ENCODE measurements around the gene ZNF502. TPM values are rescaled to one million over a fixed set of nuclear protein-coding genes. Genes with fewer than 3 reads are reported as not detected.

The ZNF502 gene
- total RNA-seq, 1 experiment from 2014 or later, result 2.8 TPM

- Histone ChIP-seq H3K27me3 (ENCODE audit: insufficient read depth, low read depth) (no peaks in the 10 kb centered on the region), H3K4me2 (peak within 1 kb of the TSS; percentile 77), H3K4me3 (peak within 1 kb of the TSS; percentile 81), H4K20me1 (ENCODE audit: insufficient read depth) (no peaks in the 10 kb centered on the region), H3K4me1 (replicated peaks; ENCODE audit: insufficient read depth) (0 out of 2 replicates have a peak, but pooled peaks cover 5% of the 10 kb centered on the region), H3F3A (ENCODE audit: insufficient read depth, low read depth) (peaks cover 4% of the 10 kb centered on the region; the same call in 1 of the 2 replicates), H3K79me2 (ENCODE audit: low read depth) (no peaks in the 10 kb centered on the region), H3K27ac (peak within 1 kb of the TSS; percentile 41), H3K9me3 (ENCODE audit: insufficient read depth, low read depth) (peaks cover 32% of the 10 kb centered on the region), H3K9me2 (ENCODE audit: insufficient read depth) (no peaks in the 10 kb centered on the region), H3K36me3 (ENCODE audit: low read depth) (no peaks in the 10 kb centered on the region), H2AFZ (peak within 1 kb of the TSS; percentile 91)
- TF ChIP-seq CTCF (conservative IDR thresholded peaks at IDR 0.05), result no peak
- no peak for TF ChIP-seq EZH2 (IDR thresholded peaks at IDR 0.05; ENCODE audit: low read depth)
- no TSS peak for BruUV-seq (replicated peaks)
- CTCF ChIA-PET, result no interaction called here
- POLR2A ChIA-PET (ENCODE audit: unreplicated experiment), result interaction anchor here (0.6 to 1.4 kb wide), 3 partner anchors 17 to 1800 kb away, joined by 4 to 14 read pairs (median 13); partner anchors contain the start of genes KIAA1143, KIF15 and ZNF502
- intact Hi-C loops (cut with micrococcal nuclease; ENCODE audit: unreplicated experiment), result loop anchor here (1.0 to 5.0 kb wide), 3 partner anchors 17 to 407 kb away; partner anchors contain the start of genes KIAA1143, KIF15 and ZNF502
- peak; percentile 80 to 91 for DNase-seq
These were observed 17.0 kb downstream of the ZNF502 start, which contains the start of gene ZNF501 for GRCh38 chr3:44729384-44729910. TSS of gene ZNF501 (plus strand) at chr3:44729635. CDS start at chr3:44734422, 4,787 bp downstream.

- Histone ChIP-seq H3K36me3 (ENCODE audit: low read depth) (no peaks in the 10 kb centered on the region), H4K20me1 (ENCODE audit: insufficient read depth) (no peaks in the 10 kb centered on the region), H3K4me2 (no peak overlapping the region), H3K4me1 (replicated peaks; ENCODE audit: insufficient read depth) (0 out of 2 replicates have a peak, but pooled peaks cover 5% of the 10 kb centered on the region), H3K27me3 (ENCODE audit: insufficient read depth, low read depth) (no peaks in the 10 kb centered on the region), H3K79me2 (ENCODE audit: low read depth) (no peaks in the 10 kb centered on the region), H2AFZ (no peak overlapping the region), H3K4me3 (no peak overlapping the region), H3K9me2 (ENCODE audit: insufficient read depth) (no peaks in the 10 kb centered on the region), H3F3A (ENCODE audit: insufficient read depth, low read depth) (peaks cover 4% of the 10 kb centered on the region; the same call in 1 of the 2 replicates), H3K27ac (no peak overlapping the region), H3K9me3 (ENCODE audit: insufficient read depth, low read depth) (peaks cover 45% of the 10 kb centered on the region)
- CTCF ChIA-PET, result no interaction called here
- BruUV-seq (replicated peaks), result no TSS peak
- no peak for DNase-seq
- POLR2A ChIA-PET (ENCODE audit: unreplicated experiment), result no interaction called here
- TF ChIP-seq EZH2 (IDR thresholded peaks at IDR 0.05; ENCODE audit: low read depth) (no peak), CTCF (conservative IDR thresholded peaks at IDR 0.05) (no peak)
- intact Hi-C loops (cut with micrococcal nuclease; ENCODE audit: unreplicated experiment), result no loop called here
These were observed 22.2 kb downstream of the ZNF502 start for GRCh38 chr3:44734646-44735168.

- Histone ChIP-seq H3K79me2 (ENCODE audit: low read depth) (peaks cover 47% of the 10 kb centered on the region), H3K27ac (peak overlapping the region; percentile 47), H3K4me3 (peak overlapping the region; percentile 63), H3K27me3 (ENCODE audit: insufficient read depth, low read depth) (no peaks in the 10 kb centered on the region), H3K4me2 (peak overlapping the region; percentile 88), H3K9me2 (ENCODE audit: insufficient read depth) (no peaks in the 10 kb centered on the region), H3F3A (ENCODE audit: insufficient read depth, low read depth) (no peaks in the 10 kb centered on the region), H3K36me3 (ENCODE audit: low read depth) (peaks cover 23% of the 10 kb centered on the region; the same call in 1 of the 2 replicates), H4K20me1 (ENCODE audit: insufficient read depth) (no peaks in the 10 kb centered on the region), H3K4me1 (replicated peaks; ENCODE audit: insufficient read depth) (peaks cover 5% of the 10 kb centered on the region; the same call in 1 of the 2 replicates), H2AFZ (peak overlapping the region; percentile 99), H3K9me3 (ENCODE audit: insufficient read depth, low read depth) (peaks cover 29% of the 10 kb centered on the region)
- intact Hi-C loops (cut with micrococcal nuclease; ENCODE audit: unreplicated experiment), result loop anchor here (1.0 kb wide), 1 partner anchor 32 kb away; the partner anchor contains the start of gene ZNF501
- TF ChIP-seq EZH2 (IDR thresholded peaks at IDR 0.05; ENCODE audit: low read depth) (no peak), CTCF (conservative IDR thresholded peaks at IDR 0.05) (no peak)
- BruUV-seq (replicated peaks), result TSS peak; percentile 60
- DNase-seq, result no peak
- ChIA-PET CTCF (no interaction called here), POLR2A (ENCODE audit: unreplicated experiment) (interaction anchor here (0.6 to 0.7 kb wide), 4 partner anchors 32 to 1140 kb away, joined by 3 to 5 read pairs (median 4); partner anchors contain the start of genes ANO10 and ZNF501)
These were observed 48.6 kb downstream of the ZNF502 start for GRCh38 chr3:44761101-44761423.
